PFSK-1 (cell line): ENCODE results near the gene CAMKMT.

ENCODE experiments used
- FOXP2 ChIP-seq: optimal IDR thresholded peaks from 2 replicates; pipeline ENCODE3; 2011; ENCODE audit warnings: borderline replicate concordance, control low read depth, inconsistent platforms; ENCODE audit not compliant: insufficient read depth; ENCODE audit errors: extremely low read length, extremely low read depth
- POLR2AphosphoS5 ChIP-seq: IDR thresholded peaks from 2 replicates; pipeline ENCODE4 v1.6.1; 2012; ENCODE audit warnings: low read depth, mild to moderate bottlenecking, control low read depth, low read length, moderate library complexity
- SIN3A ChIP-seq: IDR thresholded peaks from 2 replicates; pipeline ENCODE4 v1.6.1; 2012; ENCODE audit warnings: mild to moderate bottlenecking, low read length, moderate library complexity, borderline replicate concordance; ENCODE audit not compliant: insufficient read depth
- TAF1 ChIP-seq: IDR thresholded peaks from 2 replicates; pipeline ENCODE4 v1.6.1; 2012; ENCODE audit warnings: low read length, control low read depth, borderline replicate concordance; ENCODE audit not compliant: insufficient read depth
- TF ChIP-seq, protein P1 (sequence below), 2 experiments: IDR thresholded peaks; 2 replicates each; pipeline versions ENCODE4 v1.6.1 to v1.8.0; 2011 to 2012; ENCODE audit warnings: low read depth in 2 of 2, low read length in 2 of 2, control low read depth in 1 of 2, inconsistent platforms in 1 of 2, mild to moderate bottlenecking in 1 of 2, moderate library complexity in 1 of 2; ENCODE audit not compliant: insufficient read depth in 1 of 2

Gene CAMKMT

DNA sequence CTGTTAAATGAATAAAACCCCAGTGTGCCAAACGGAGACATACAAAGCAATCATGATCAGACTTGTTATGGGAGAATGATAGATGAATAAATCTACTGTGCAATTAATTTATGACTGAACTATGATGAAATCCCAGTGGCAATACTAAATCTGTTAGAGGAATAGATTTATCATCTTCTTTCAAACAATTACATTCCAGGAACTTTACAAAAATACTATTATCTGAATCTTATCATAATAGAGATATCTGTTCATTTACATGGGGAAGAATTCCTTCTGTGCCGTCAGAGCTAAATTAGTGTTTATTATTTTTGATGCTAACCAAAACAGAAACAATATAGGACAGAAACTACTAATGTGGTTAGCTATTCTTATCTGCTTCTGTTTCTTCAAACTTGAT is 208.5 kb downstream of the CAMKMT start:
- no peak for TF ChIP-seq TAF1
- no peak for TF ChIP-seq SIN3A
- TF ChIP-seq, protein P1, sequence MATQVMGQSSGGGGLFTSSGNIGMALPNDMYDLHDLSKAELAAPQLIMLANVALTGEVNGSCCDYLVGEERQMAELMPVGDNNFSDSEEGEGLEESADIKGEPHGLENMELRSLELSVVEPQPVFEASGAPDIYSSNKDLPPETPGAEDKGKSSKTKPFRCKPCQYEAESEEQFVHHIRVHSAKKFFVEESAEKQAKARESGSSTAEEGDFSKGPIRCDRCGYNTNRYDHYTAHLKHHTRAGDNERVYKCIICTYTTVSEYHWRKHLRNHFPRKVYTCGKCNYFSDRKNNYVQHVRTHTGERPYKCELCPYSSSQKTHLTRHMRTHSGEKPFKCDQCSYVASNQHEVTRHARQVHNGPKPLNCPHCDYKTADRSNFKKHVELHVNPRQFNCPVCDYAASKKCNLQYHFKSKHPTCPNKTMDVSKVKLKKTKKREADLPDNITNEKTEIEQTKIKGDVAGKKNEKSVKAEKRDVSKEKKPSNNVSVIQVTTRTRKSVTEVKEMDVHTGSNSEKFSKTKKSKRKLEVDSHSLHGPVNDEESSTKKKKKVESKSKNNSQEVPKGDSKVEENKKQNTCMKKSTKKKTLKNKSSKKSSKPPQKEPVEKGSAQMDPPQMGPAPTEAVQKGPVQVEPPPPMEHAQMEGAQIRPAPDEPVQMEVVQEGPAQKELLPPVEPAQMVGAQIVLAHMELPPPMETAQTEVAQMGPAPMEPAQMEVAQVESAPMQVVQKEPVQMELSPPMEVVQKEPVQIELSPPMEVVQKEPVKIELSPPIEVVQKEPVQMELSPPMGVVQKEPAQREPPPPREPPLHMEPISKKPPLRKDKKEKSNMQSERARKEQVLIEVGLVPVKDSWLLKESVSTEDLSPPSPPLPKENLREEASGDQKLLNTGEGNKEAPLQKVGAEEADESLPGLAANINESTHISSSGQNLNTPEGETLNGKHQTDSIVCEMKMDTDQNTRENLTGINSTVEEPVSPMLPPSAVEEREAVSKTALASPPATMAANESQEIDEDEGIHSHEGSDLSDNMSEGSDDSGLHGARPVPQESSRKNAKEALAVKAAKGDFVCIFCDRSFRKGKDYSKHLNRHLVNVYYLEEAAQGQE (IDR thresholded peaks at IDR 0.05; ENCODE audit: insufficient read depth in 1 of 2, low read depth in 2 of 2, low read length in 2 of 2) = no peak
- TF ChIP-seq FOXP2 = no peak
- TF ChIP-seq POLR2AphosphoS5 = no peak

DNA sequence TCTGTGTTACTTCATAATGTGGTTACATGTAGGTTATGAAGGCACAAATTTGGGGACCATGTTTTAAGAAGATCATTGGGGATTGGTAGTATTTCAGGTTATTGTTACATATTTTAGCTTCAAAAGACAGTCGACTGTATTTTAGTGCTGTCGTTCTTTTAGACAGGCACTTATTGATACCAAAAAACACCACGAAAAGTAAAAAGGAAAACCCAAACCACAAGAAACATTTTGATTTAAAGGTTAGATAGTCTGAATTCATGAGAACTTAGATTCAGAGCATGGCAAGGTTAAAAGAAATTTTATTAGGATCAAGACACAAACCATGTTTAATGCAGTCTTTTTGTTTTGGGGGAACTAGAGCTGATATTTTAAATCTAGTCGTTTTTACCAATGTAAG is 209.0 kb downstream of the CAMKMT start:
- TF ChIP-seq TAF1 = no peak
- TF ChIP-seq, protein P1 (IDR thresholded peaks at IDR 0.05; ENCODE audit: insufficient read depth in 1 of 2, low read depth in 2 of 2, low read length in 2 of 2) = no peak
- no peak for TF ChIP-seq SIN3A
- no peak for TF ChIP-seq POLR2AphosphoS5
- TF ChIP-seq FOXP2 = no peak

DNA sequence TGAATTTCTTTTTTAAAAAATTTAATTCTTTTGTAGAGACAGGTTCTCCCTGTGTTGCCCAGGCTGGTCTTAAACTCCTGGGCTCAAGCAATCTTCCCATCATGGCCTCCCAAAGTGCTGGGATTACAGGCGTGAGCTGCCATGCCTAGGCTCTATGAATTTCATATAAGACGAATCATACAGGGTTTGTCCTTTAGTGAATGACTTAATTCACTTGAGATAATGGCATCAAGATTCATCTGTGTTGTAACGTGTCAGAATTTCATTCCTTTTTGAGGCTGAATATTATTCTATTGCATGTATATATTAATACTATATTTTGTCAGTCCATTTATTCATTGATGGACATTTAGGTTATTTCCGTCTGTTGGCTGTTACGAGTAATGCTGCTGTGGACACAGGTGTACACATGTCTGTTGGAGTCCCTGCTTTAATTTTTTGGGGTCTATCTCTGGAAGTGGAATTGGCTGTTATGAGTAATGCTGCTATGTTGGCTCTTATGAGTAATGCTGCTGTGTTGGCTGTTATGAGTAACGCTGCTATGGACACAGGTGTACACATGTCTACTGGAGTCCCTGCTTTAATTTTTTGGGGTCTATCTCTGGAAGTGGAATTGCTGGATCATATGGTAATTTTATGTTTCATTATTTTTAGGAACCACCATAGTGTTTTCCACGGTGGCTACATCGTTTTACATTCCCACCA is 210.6 kb downstream of the CAMKMT start:
- no peak for TF ChIP-seq POLR2AphosphoS5
- no peak for TF ChIP-seq TAF1
- TF ChIP-seq SIN3A = no peak
- TF ChIP-seq, protein P1 (IDR thresholded peaks at IDR 0.05; ENCODE audit: insufficient read depth in 1 of 2, low read depth in 2 of 2, low read length in 2 of 2) = no peak
- TF ChIP-seq FOXP2 = no peak

DNA sequence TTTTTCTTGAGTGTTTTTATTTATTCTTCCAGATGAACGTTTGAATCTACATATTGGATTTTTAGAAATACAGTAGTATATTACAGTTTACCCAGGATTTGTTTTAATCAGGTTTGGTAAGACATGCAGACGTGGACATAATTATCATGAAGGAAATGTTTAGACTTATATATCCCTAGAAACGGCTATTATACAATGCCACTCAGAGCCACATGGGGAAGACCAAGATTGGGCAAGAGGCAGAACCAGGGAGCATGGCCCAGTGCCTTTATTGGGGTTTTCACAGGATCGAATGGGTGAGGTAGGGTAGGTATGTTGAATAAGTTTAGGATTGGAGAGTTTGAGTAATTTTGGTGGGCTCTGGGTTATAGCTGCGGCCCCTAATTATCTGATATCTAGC is 212.2 kb downstream of the CAMKMT start:
- TF ChIP-seq TAF1 = no peak
- no peak for TF ChIP-seq FOXP2
- TF ChIP-seq, protein P1 (IDR thresholded peaks at IDR 0.05; ENCODE audit: insufficient read depth in 1 of 2, low read depth in 2 of 2, low read length in 2 of 2) = no peak
- TF ChIP-seq POLR2AphosphoS5 = no peak
- TF ChIP-seq SIN3A = no peak

DNA sequence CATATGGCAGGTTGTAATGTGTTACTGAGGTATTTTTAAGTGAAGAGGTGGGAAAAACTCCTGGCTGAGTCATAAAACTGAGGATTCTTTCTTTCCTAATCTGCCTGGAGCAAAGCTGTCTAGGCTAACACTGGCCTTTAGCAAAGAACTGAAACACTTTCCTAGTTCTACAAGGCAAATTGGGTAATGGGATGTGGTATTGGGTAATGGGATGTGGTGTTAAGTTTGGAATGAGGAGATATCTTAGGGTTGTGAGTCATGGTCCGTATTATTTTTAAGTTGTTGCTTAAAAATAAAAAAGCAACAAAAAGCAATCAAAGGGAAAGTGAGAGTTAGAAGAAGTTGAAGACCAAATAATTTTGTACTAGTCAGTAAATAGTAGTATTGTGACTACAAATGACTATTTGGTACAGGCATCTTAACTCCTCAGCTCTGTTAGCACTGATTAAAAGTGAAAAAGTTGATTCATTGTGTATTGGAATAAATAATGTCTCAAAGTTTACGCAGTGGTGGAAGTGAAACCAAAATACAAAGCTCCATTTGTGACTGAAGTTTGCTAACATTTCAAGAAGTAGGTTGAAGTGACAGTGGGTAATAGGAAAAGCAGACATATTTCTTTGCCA is 216.8 kb downstream of the CAMKMT start:
- TF ChIP-seq FOXP2 = no peak
- TF ChIP-seq, protein P1 (IDR thresholded peaks at IDR 0.05; ENCODE audit: insufficient read depth in 1 of 2, low read depth in 2 of 2, low read length in 2 of 2) = no peak
